HepG2 (cell line): ENCODE data around the gene SRRM1.

Experiments
- AHR ChIP-seq: IDR thresholded peaks from 2 replicates; pipeline ENCODE4 v1.6.1; 2018; ENCODE audit warnings: missing genetic modification reagents, missing compliant biosample characterization
- BCL6 ChIP-seq: IDR thresholded peaks from 2 replicates; pipeline ENCODE4 v1.6.1; 2016; ENCODE audit warnings: missing genetic modification reagents, missing compliant biosample characterization
- NFIC ChIP-seq: IDR thresholded peaks from 2 replicates; pipeline ENCODE4 v1.6.1; 2012; ENCODE audit warnings: mild to moderate bottlenecking, low read length, inconsistent platforms
- SRSF1 ChIP-seq: fragments of 200-400 bp; formaldehyde crosslinking; optimal IDR thresholded peaks from 2 replicates; pipeline ENCODE3; 2017; ENCODE audit warnings: mild to moderate bottlenecking, low read depth, low read length, moderate library complexity
- ZNF704 ChIP-seq: sonication (generic); formaldehyde crosslinking; IDR thresholded peaks from 2 replicates; pipeline ENCODE4 v1.8.1; 2023; ENCODE audit warnings: mild to moderate bottlenecking, inconsistent platforms, moderate library complexity, missing genetic modification reagents, borderline replicate concordance
- ZNF761 ChIP-seq: sonication (generic); formaldehyde crosslinking; conservative IDR thresholded peaks from 2 replicates; pipeline ENCODE4 v1.4.0; 2020; ENCODE audit warnings: mild to moderate bottlenecking, missing genetic modification reagents

- TF ChIP-seq AHR (CRISPR knock-in tag) (no peak), NFIC (no peak), ZNF761 (no peak), ZNF704 (CRISPR knock-in tag) (no peak), BCL6 (CRISPR knock-in tag) (no peak), SRSF1 (no peak)
These were observed 53.1 kb downstream of the SRRM1 start for GRCh38 chr1:24696041-24696755.
